ENCODE results near the gene CORO2B. TPM values are rescaled to one million over a fixed set of nuclear protein-coding genes. Genes with fewer than 3 reads are reported as not detected.

CORO2B gene
- total and polyA plus RNA-seq, 2 experiments from 2014 or later: 1.6 to 4.6 TPM

GRCh38 chr15:68551296-68551635 lies 27.5 kb upstream of the CORO2B start (continued):
- TF ChIP-seq ZNF462 (CRISPR knock-in tag; IDR thresholded peaks at IDR 0.05): no peak
- TF ChIP-seq EZH2 (IDR thresholded peaks at IDR 0.05; ENCODE audit: low read depth, unreplicated experiment): no peak

- Mint-ChIP-seq H3K27me3 (ENCODE audit: insufficient read depth, low read depth, poor library complexity) (peaks cover 2% of the 10 kb centered on the region), H3K4me1 (0 out of 3 replicates have a peak, but pooled peaks cover 3% of the 10 kb centered on the region), H3K36me3 (ENCODE audit: low read depth) (no peaks in the 10 kb centered on the region), H3K27ac (no peak overlapping the region), H3K4me3 (no peak overlapping the region), H3K9me3 (no peaks in the 10 kb centered on the region; the same call in 2 of the 3 replicates)
- Histone ChIP-seq H3F3A (replicated peaks; ENCODE audit: low read depth) (no peaks in the 10 kb centered on the region), H3K36me3 (ENCODE audit: insufficient read depth) (no peaks in the 10 kb centered on the region), H3K27me3 (ENCODE audit: insufficient read depth) (no peaks in the 10 kb centered on the region), H4K20me1 (replicated peaks; ENCODE audit: insufficient read depth) (no peaks in the 10 kb centered on the region), H3K4me3 (no peak overlapping the region), H3K27ac (ENCODE audit: low read depth) (no peak overlapping the region), H2AFZ (no peak overlapping the region), H3K79me2 (replicated peaks; ENCODE audit: insufficient read depth) (no peaks in the 10 kb centered on the region), H3K9me2 (ENCODE audit: insufficient read depth) (no peaks in the 10 kb centered on the region), H3K4me1 (ENCODE audit: insufficient read depth) (no peaks in the 10 kb centered on the region), H3K4me2 (no peak overlapping the region)
- no peak for ATAC-seq
- DNase-seq (ENCODE audit: low spot score): no peak
- no peak for TF ChIP-seq STAT1 (IDR thresholded peaks at IDR 0.05; ENCODE audit: unreplicated experiment)
- no peak for TF ChIP-seq ZNF462 (CRISPR knock-in tag; IDR thresholded peaks at IDR 0.05)
- TF ChIP-seq CTCF (conservative IDR thresholded peaks at IDR 0.05; ENCODE audit: low read depth in 2 of 2): no peak
- no peak for TF ChIP-seq JUNB (IDR thresholded peaks at IDR 0.05; ENCODE audit: unreplicated experiment)
- no peak for TF ChIP-seq POLR2AphosphoS5 (IDR thresholded peaks at IDR 0.05; ENCODE audit: low read depth)
- no peak for TF ChIP-seq CREB1 (CRISPR knock-in tag; IDR thresholded peaks at IDR 0.05; ENCODE audit: low read depth)
- TF ChIP-seq ZNF114 (CRISPR knock-in tag; IDR thresholded peaks at IDR 0.05): no peak
- no peak for TF ChIP-seq EZH2phosphoT487 (IDR thresholded peaks at IDR 0.05; ENCODE audit: unreplicated experiment)
Measured at GRCh38 chr15:68552344-68552743, 26.4 kb upstream of the CORO2B start.

Measured in GM23338 (cell line).